ENCODE data around the gene SLC29A4. TPM values are rescaled to one million over a fixed set of nuclear protein-coding genes. Genes with fewer than 3 reads are reported as not detected.

Gene SLC29A4
- total RNA-seq, 1 experiment from 2014 or later, result 38.9 TPM

DNA sequence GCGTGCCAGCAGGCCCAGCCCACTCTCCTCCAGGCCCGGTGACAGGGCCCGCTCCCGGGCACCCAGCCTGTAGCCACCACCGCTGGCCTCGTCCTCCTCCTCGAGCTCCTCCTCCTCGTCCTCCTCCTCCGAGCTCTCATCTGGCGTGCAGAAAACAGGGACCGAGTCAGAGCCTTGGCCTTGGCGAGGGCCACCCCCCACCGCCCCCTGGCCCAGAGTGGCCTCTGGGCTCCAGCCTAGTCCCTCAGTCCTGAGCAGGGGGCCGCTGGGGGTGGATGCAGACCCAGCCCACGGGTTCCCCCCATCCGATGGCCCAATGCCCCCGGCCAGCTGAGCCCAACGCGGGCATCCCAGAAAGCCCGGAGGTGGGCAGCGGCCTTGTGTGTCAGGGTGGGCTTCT, 62.9 kb downstream of the SLC29A4 start:
- no peak overlapping the region for H3K4me3 ChIP-seq (ENCODE audit: low read depth in 2 of 2, low read length in 2 of 2)
- no peaks in the 10 kb centered on the region for H3K27me3 ChIP-seq (ENCODE audit: control insufficient read depth, insufficient read depth, low read length)
- H3K9me3 ChIP-seq (ENCODE audit: control insufficient read depth, insufficient read depth, low read depth, low read length), result no peaks in the 10 kb centered on the region
- H3K36me3 ChIP-seq (ENCODE audit: control insufficient read depth, insufficient read depth, low read length), result peaks cover 3% of the 10 kb centered on the region
- BruUV-seq (replicated peaks), result no TSS peak
- DNase-seq (ENCODE audit: low read depth, low spot score) (no peak), ATAC-seq (0 out of 2 replicates have a peak, but pooled peaks have one; percentile 15)
- ChIA-PET CTCF (no interaction called here), POLR2A (no interaction called here)
- H3K27ac ChIP-seq (ENCODE audit: low read length), result no peak overlapping the region
- intact Hi-C loops (cut with micrococcal nuclease; ENCODE audit: unreplicated experiment) (no loop called here), in situ Hi-C loops (cut with HindIII; ENCODE audit: low pct_unique_long_range_greater_than_20kb, low sequenced_read_pairs) (no loop called here)
- TF ChIP-seq TCF7L2 (IDR thresholded peaks at IDR 0.05; ENCODE audit: low read depth, low read length) (no peak), POLR2AphosphoS5 (IDR thresholded peaks at IDR 0.05; ENCODE audit: low read depth, low read length) (no peak)
- TF ChIP-seq, protein P1, sequence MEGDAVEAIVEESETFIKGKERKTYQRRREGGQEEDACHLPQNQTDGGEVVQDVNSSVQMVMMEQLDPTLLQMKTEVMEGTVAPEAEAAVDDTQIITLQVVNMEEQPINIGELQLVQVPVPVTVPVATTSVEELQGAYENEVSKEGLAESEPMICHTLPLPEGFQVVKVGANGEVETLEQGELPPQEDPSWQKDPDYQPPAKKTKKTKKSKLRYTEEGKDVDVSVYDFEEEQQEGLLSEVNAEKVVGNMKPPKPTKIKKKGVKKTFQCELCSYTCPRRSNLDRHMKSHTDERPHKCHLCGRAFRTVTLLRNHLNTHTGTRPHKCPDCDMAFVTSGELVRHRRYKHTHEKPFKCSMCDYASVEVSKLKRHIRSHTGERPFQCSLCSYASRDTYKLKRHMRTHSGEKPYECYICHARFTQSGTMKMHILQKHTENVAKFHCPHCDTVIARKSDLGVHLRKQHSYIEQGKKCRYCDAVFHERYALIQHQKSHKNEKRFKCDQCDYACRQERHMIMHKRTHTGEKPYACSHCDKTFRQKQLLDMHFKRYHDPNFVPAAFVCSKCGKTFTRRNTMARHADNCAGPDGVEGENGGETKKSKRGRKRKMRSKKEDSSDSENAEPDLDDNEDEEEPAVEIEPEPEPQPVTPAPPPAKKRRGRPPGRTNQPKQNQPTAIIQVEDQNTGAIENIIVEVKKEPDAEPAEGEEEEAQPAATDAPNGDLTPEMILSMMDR (IDR thresholded peaks at IDR 0.05), result no peak
- H3K4me1 ChIP-seq (ENCODE audit: control insufficient read depth, insufficient read depth, low read length), result no peaks in the 10 kb centered on the region

DNA sequence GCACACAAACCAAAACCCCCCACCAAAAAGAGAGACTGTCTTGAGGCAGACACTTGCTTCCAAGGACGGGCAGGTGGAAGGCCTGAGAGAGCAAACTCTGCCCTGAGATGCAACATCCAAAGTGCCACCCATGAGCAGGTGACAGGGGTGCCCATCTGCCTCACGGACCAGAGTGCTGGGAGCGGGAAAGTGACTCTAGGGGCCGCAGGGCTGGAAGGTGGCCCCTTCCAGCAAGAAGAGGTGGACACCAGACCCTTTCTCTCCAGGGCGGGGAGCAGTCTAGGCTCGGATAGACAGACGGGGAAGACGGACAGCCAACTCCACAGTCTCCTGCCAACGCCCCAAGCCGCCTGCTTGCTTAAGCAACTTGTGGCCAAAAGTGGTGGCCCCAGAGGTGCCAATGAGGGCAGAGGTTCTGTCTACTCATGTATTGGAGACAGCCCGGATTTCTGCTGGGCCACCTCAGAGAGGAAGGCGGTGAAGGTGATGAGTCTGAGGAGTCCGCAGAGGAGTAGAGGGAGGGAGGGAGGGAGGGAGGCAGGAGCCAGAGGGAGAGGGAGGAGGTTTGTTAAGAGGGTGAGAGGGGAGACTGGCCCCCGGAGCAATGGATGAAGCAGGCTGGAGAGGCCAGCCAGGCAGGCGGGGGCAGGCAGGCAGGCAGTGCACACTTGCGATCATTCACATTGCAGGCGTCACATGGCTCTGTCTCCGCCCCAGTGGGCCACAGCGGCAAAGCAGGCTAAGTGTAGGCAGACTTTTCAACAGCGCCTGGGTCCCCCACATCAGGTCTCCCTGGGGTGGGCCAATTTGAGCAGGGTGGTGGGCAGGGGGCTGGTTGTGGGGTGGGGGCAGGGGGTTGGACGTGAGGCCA, 65.6 kb downstream of the SLC29A4 start:
- ChIA-PET POLR2A (no interaction called here), CTCF (no interaction called here)
- intact Hi-C loops (cut with micrococcal nuclease; ENCODE audit: unreplicated experiment), result no loop called here
- Histone ChIP-seq H3K9me3 (ENCODE audit: control insufficient read depth, insufficient read depth, low read depth, low read length) (no peaks in the 10 kb centered on the region), H3K4me3 (ENCODE audit: low read depth in 2 of 2, low read length in 2 of 2) (no peak overlapping the region), H3K4me1 (ENCODE audit: control insufficient read depth, insufficient read depth, low read length) (no peaks in the 10 kb centered on the region), H3K36me3 (ENCODE audit: control insufficient read depth, insufficient read depth, low read length) (peaks cover 3% of the 10 kb centered on the region), H3K27ac (ENCODE audit: low read length) (no peak overlapping the region), H3K27me3 (ENCODE audit: control insufficient read depth, insufficient read depth, low read length) (no peaks in the 10 kb centered on the region)
- in situ Hi-C loops (cut with HindIII; ENCODE audit: low pct_unique_long_range_greater_than_20kb, low sequenced_read_pairs), result no loop called here
- no TSS peak for BruUV-seq (replicated peaks)
- ATAC-seq (no peak), DNase-seq (ENCODE audit: low read depth, low spot score) (no peak)
- no peak for TF ChIP-seq POLR2AphosphoS5 (IDR thresholded peaks at IDR 0.05; ENCODE audit: low read depth, low read length)
- TF ChIP-seq, protein P2, sequence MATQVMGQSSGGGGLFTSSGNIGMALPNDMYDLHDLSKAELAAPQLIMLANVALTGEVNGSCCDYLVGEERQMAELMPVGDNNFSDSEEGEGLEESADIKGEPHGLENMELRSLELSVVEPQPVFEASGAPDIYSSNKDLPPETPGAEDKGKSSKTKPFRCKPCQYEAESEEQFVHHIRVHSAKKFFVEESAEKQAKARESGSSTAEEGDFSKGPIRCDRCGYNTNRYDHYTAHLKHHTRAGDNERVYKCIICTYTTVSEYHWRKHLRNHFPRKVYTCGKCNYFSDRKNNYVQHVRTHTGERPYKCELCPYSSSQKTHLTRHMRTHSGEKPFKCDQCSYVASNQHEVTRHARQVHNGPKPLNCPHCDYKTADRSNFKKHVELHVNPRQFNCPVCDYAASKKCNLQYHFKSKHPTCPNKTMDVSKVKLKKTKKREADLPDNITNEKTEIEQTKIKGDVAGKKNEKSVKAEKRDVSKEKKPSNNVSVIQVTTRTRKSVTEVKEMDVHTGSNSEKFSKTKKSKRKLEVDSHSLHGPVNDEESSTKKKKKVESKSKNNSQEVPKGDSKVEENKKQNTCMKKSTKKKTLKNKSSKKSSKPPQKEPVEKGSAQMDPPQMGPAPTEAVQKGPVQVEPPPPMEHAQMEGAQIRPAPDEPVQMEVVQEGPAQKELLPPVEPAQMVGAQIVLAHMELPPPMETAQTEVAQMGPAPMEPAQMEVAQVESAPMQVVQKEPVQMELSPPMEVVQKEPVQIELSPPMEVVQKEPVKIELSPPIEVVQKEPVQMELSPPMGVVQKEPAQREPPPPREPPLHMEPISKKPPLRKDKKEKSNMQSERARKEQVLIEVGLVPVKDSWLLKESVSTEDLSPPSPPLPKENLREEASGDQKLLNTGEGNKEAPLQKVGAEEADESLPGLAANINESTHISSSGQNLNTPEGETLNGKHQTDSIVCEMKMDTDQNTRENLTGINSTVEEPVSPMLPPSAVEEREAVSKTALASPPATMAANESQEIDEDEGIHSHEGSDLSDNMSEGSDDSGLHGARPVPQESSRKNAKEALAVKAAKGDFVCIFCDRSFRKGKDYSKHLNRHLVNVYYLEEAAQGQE (IDR thresholded peaks at IDR 0.05; ENCODE audit: insufficient read depth in 1 of 2, low read depth in 2 of 2, low read length in 1 of 2), result no peak
- no peak for TF ChIP-seq TCF7L2 (IDR thresholded peaks at IDR 0.05; ENCODE audit: low read depth, low read length)
- TF ChIP-seq, protein P1 (IDR thresholded peaks at IDR 0.05), result no peak
- TF ChIP-seq SIN3A (IDR thresholded peaks at IDR 0.05; ENCODE audit: borderline replicate concordance, insufficient read depth, low read depth, low read length), result no peak
